HT1080 (cell line): Measurements from ENCODE around the gene IL12B. TPM values are rescaled to one million over a fixed set of nuclear protein-coding genes. Genes with fewer than 3 reads are reported as not detected.
A peak's percentile ranks its signal among the peaks of the same experiment; 100 is the strongest.
"Not testable (repeated sequence)": the region's sequence is repeated elsewhere in the genome, so short reads cannot be mapped to it uniquely, and the experiment has no call there.

Source experiments
- DNase-seq: peaks from one replicate; pipeline ENCODE4 v3.0.0-alpha.2; 2015; ENCODE audit warnings: low read depth
- small RNA-seq: library from RNA; depleted of rRNA; stranded (forward); fragments of <200 nt; gene quantifications from one replicate; pipeline ENCODE3, GENCODE V24; 2014
- total RNA-seq: library from RNA; depleted of rRNA; stranded (reverse); fragments of >200 nt; shearing (Covaris generic); gene quantifications from 2 replicates; pipeline ENCODE4 v1.2.3, GENCODE V29; 2014; rRNA removed

The IL12B gene
- total RNA-seq, 1 experiment from 2014 or later: not detected

GRCh38 chr5:159297300-159297699 is 33.0 kb downstream of the IL12B start:
- DNase-seq: not testable (repeated sequence)

GRCh38 chr5:159294921-159295320 is 35.4 kb downstream of the IL12B start:
- no peak for DNase-seq

- DNase-seq: peak; percentile 20
Observed at GRCh38 chr5:159290741-159291140, 39.5 kb downstream of the IL12B start.

- DNase-seq: peak; percentile 37
Observed at GRCh38 chr5:159286420-159287035, 43.8 kb downstream of the IL12B start.

GRCh38 chr5:159274676-159275075 is 55.6 kb downstream of the IL12B start:
- DNase-seq: no peak

- DNase-seq: no peak
Observed at GRCh38 chr5:159273923-159274322, 56.4 kb downstream of the IL12B start.

- DNase-seq: no peak
Observed at GRCh38 chr5:159269723-159270122, 60.6 kb downstream of the IL12B start.

GRCh38 chr5:159266764-159267163 is 63.5 kb downstream of the IL12B start:
- DNase-seq: not testable (repeated sequence)

Small RNA genes within 50 kb of the gene (small RNA-seq; reads per million reads assigned to genes)
- gene RNU4ATAC2P: not detected

Other genes starting within 250 kb of the IL12B start
- 0.53 and 1.1 TPM in 2 replicates for gene EBF1, start 230.6 kb downstream of the IL12B start, total RNA-seq
- gene RNF145, start 120.9 kb downstream of the IL12B start, total RNA-seq: 95.6 and 141 TPM in 2 replicates
- 30.1 and 35.8 TPM in 2 replicates for gene UBLCP1, start 67.2 kb downstream of the IL12B start, total RNA-seq